ENCODE results near the gene ARHGEF16.

Gene ARHGEF16

GRCh38 chr1:3408751-3409266, 45.7 kb upstream of the ARHGEF16 start:
- intact Hi-C loops (cut with DNase I; ENCODE audit: low total_unique reads), result loop anchor here (5.0 kb wide), 1 partner anchor 342 kb away; the partner anchor contains the start of gene PRDM16
- H3K27me3 ChIP-seq, result no peaks in the 10 kb centered on the region
- no peak overlapping the region for H3K4me3 ChIP-seq
- DNase-seq, result no peak
- H3K4me1 ChIP-seq, result peaks cover 0 to 14% (median 0%) of the 10 kb centered on the region in 4 donors
- no peak for TF ChIP-seq CTCF (IDR thresholded peaks at IDR 0.05)
- H3K36me3 ChIP-seq, result peaks cover 27 to 63% (median 53%) of the 10 kb centered on the region in 3 donors
- H3K9me3 ChIP-seq, result no peaks in the 10 kb centered on the region
- peak overlapping the region in 1 of 2 donors; percentile 62 for H3K27ac ChIP-seq

GRCh38 chr1:3409366-3410141, 44.9 kb upstream of the ARHGEF16 start:
- peaks cover 25 to 65% (median 55%) of the 10 kb centered on the region in 3 donors for H3K36me3 ChIP-seq
- H3K4me3 ChIP-seq, result no peak overlapping the region
- H3K9me3 ChIP-seq, result no peaks in the 10 kb centered on the region
- H3K27me3 ChIP-seq, result no peaks in the 10 kb centered on the region
- peak overlapping the region; percentile 16 to 62 for H3K27ac ChIP-seq
- DNase-seq, result no peak
- no peak for TF ChIP-seq CTCF (IDR thresholded peaks at IDR 0.05)
- peaks cover 0 to 13% (median 0%) of the 10 kb centered on the region in 4 donors for H3K4me1 ChIP-seq
- intact Hi-C loops (cut with DNase I; ENCODE audit: low total_unique reads), result loop anchor here (2.0 to 5.0 kb wide), 3 partner anchors 59 to 397 kb away; partner anchors contain the start of gene PRDM16

GRCh38 chr1:3410142-3410925, 44.1 kb upstream of the ARHGEF16 start:
- peak; percentile 88 to 89 for TF ChIP-seq CTCF (IDR thresholded peaks at IDR 0.05)
- Histone ChIP-seq H3K4me3 (no peak overlapping the region), H3K4me1 (peaks cover 0 to 13% (median 0%) of the 10 kb centered on the region in 4 donors), H3K9me3 (no peaks in the 10 kb centered on the region), H3K36me3 (peaks cover 21 to 64% (median 55%) of the 10 kb centered on the region in 3 donors), H3K27me3 (no peaks in the 10 kb centered on the region), H3K27ac (peak overlapping the region; percentile 40 to 62)
- intact Hi-C loops (cut with DNase I; ENCODE audit: low total_unique reads), result loop anchor here (2.0 to 5.0 kb wide), 2 partner anchors 60 to 398 kb away; no protein-coding TSS in a partner anchor
- DNase-seq, result peak; percentile 71 to 89

- intact Hi-C loops (cut with DNase I; ENCODE audit: low total_unique reads), result loop anchor here (2.0 to 5.0 kb wide), 2 partner anchors 61 to 400 kb away; no protein-coding TSS in a partner anchor
Measured at GRCh38 chr1:3411806-3412205, 42.7 kb upstream of the ARHGEF16 start.

More at GRCh38 chr1:3411806-3412205, 42.7 kb upstream of the ARHGEF16 start:
- no peak for TF ChIP-seq CTCF (IDR thresholded peaks at IDR 0.05)
- Histone ChIP-seq H3K4me3 (no peak overlapping the region), H3K36me3 (peaks cover 21 to 65% (median 57%) of the 10 kb centered on the region in 3 donors), H3K27me3 (no peaks in the 10 kb centered on the region), H3K4me1 (peaks cover 0 to 13% (median 0%) of the 10 kb centered on the region in 4 donors), H3K27ac (no peak overlapping the region), H3K9me3 (peaks cover 0 to 7% (median 4%) of the 10 kb centered on the region in 3 donors)
- no peak for DNase-seq

Measured in tibial artery (tissue), 4 donors.